T-helper 1 cell (primary cell): ENCODE data around the gene BHLHA9.
"Not testable (repeated sequence)": the region's sequence is repeated elsewhere in the genome, so short reads cannot be mapped to it uniquely, and the experiment has no call there.

Experiments used
- DNase-seq, 5 donors: peaks; one replicate each; pipeline ENCODE4 v3.0.0-alpha.2; 2012 to 2020
- total RNA-seq, 4 donors: gene quantifications; one replicate each; lab custom pipeline; 2026; lab: John Stamatoyannopoulos, UW

The BHLHA9 gene
- 0 reads per million in 4 donors for total RNA-seq

GRCh38 chr17:1270210-1271029, at the start of gene BHLHA9:
Gene BHLHA9 (plus strand): TSS chr17:1270444. CDS start chr17:1270564, 120 bp downstream.
- no peak for DNase-seq

DNA sequence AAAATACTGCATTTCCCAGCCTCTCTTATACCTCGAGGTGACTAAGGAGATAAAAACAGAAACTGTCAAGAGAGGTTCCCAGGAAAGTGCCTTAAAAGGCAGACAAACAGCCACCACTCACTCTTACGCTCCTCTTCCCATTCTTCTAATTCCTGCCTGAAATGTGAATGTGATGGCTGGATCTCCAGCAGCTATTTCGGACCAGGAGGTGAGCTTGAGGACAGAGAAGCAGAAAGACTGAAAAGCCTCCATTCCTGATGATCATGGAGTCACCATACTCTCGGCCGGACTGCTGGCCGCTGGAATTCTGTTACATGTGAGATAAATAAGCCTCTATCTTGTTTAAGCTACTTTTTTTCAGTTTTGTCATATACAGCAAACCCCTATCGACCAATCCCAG, 49.0 kb upstream of the BHLHA9 start:
- no peak for DNase-seq

GRCh38 chr17:1222321-1222720, 47.9 kb upstream of the BHLHA9 start:
- DNase-seq: no peak

- no peak for DNase-seq
These were observed 46.6 kb upstream of the BHLHA9 start for GRCh38 chr17:1223662-1224061.

DNA sequence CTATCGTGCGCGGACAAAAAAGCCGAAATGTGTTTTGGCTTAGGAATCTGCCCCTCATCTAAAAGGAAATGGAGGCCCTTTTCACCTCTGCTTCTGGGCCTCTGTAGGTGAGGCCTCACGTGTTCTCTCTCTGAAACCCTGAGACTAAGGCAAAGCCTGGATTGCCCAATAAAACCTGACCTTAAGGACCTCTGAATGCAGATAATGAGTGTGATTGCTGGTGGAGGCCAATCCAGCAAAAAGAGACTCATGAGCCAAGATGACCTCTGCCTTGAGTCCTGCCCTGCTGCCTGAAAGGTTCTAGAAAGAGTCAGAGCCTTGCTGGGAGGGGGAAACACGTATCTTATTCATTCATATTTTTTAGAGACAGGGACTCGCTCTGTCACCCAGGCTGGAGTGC, 45.9 kb upstream of the BHLHA9 start:
- DNase-seq: no peak

DNA sequence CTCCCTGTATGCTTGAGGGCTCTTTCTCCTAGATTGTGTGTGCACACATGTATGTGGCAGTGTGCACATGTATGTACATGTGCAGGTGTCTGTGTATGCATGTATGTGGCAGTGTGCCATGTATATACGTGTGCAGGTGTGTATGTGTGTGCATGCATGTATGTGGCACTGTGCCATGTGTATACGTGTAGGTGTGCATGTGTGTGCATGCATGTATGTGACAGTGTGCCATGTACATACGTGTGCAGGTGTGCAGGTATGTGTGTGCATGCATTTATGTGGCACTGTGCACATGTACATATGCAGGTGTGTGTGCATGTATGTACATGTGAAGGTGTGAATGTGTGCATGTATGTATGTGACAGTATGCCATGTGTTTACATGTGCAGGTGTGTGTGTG, 43.9 kb upstream of the BHLHA9 start:
- DNase-seq: no peak

DNA sequence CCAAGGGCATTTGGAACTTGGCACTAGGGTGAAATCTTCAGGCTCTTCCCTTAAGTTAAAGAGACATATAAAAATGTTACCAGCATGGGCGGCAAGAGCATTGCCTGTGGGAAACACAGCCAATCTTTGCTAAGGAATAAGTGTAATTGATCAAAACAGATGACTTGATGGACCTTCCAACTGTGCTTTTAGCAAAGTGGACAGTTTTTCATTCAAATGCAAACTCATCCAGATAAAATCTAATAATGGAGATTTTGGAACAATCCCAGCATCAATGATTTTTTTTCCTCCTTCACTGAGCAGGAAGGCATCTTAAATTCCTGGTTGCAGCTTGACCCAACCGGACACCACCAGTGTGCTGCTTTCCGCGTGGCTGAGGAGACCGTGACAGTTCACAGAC, 42.9 kb upstream of the BHLHA9 start:
- no peak for DNase-seq

DNA sequence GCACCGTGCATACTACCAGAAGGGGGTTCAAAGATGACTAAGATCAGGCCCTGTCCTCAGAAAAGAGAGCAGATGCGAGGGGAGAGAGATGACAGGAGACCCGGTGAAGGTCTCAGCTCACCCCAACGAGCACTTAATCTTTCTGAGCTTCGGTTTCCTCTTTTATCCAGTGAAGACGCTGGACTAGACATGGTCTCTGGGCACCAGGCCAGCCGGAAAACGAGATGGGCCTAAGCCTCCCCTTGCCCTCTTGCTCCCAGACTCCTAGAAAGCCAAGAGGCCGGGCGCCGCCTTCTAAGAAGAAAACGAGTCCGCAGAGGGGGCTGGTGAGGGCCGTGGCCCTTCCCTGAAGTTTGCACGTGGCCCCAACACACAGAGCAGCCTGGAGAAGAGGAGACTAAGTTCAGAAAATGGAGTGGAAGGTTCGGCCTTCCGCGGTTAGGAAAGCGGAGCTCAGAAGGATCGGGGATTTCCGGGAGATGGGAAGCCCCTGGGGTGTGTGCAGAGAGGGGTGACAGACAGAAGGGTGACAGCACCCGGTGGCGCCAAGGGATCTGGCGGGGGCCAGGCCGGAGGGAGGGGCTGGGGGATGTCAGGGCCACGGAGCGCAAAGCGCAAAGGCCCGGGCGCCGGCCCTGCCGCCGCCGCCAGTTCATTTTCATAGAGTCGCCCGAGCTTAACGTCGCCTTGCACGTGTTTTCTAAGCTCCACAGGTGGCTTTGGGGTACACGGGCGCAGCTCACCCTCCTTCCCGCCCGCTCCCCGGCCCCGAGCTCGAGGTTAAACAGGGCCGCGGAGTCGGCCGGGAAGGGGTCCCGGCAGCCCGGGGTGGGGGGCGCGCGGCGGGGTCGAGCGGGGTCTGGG, 42.1 kb upstream of the BHLHA9 start:
- DNase-seq: peak in 3 of 5 donors; percentile 13 to 21 (median 14)

DNA sequence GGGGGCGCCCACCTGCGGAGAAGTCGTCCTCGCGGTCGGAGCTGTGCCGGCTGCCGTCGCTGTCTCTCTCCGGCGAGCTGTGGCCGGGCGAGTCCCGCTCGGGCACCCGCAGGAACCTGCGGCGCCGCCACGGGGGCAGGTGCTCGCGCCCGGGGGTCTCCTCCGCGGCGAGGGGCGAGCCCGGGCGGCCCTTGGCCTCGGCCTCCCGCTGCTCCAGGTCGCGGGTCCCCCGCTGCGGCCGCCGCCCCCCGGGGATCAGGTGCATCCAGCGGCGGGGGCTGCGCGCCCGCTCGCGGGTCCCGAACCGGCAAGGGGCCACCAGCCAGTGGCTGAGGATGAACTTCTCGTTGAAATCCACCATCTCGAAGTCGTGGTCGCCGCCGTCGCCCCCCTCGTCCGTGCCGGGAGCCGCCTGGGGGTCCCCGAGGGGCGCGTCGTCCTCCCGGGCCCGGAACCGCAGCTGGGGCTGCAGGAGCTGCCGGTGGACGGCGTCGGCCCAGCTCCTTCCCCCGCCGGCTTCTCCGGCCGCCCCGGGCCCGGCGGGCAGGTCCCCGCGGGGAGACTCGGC, 41.4 kb upstream of the BHLHA9 start:
- no peak for DNase-seq

- DNase-seq: peak in 4 of 5 donors; percentile 12 to 25 (median 18)
These were observed 40.8 kb upstream of the BHLHA9 start for GRCh38 chr17:1229349-1229899.

GRCh38 chr17:1229900-1230501, 40.2 kb upstream of the BHLHA9 start:
- DNase-seq: no peak

GRCh38 chr17:1231456-1231855, 38.8 kb upstream of the BHLHA9 start:
- no peak for DNase-seq

DNA sequence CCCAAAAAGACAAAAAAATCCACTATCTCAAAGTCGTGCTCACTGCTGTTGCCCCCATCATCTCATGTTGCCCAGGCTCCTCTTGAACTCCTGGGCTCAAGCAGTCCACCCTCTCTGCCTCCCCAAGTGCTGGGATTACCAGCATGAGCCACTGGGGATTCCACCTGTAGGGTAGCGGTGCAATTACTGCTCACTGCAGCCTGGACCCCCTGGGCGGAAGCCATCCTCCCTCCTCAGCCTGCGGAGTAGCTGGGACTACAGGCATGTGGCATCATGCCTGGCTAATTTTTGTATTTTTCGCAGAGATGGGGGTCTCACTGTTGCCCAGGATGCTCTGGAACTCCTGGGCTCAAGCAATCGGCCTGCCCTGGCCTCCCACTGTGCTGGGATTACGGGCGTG, 37.9 kb upstream of the BHLHA9 start:
- DNase-seq: no peak

GRCh38 chr17:1232786-1233185, 37.5 kb upstream of the BHLHA9 start:
- DNase-seq: no peak

GRCh38 chr17:1234455-1234854, 35.8 kb upstream of the BHLHA9 start:
- DNase-seq: no peak

GRCh38 chr17:1237471-1237870, 32.8 kb upstream of the BHLHA9 start:
- DNase-seq: no peak

- DNase-seq: no peak
These were observed 31.0 kb upstream of the BHLHA9 start for GRCh38 chr17:1239210-1239609.

DNA sequence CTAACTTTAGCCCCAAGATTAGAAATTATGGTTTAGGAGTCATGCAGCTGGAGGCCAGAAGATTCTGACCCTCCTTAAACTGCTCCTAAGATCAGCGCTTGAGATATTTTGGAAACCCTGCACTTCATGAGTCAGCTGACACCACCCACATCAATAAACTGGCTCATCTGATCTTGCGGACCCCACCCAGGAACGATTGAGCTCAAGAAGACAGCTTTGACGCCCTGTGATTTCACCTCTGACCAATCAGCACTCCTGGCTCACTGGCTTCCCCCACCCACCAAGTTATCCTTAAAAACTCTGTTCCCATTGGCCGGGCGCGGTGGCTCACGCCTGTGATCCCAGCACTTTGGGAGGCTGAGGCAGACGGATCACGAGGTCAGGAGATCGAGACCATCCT, 29.8 kb upstream of the BHLHA9 start:
- DNase-seq: not testable (repeated sequence)

DNA sequence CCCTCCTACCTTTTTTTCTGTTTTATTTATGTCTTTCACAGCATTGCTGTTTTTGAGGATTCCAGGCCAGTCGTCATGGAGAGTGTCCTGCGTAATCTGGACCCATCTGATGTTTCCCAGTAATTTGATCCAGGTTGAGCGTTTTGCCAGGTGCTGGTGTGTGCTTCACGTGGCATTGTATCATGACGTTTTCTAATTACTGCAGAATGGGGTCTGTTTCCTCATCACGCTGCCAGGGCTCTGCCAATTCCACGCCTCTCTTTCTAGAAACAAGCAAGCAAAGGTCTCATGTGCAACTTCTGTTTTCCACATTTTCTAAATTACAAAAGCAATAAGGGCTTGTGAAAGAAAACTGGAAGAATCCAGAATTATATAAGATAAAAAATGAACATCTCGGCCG, 28.3 kb upstream of the BHLHA9 start:
- DNase-seq: no peak

GRCh38 chr17:1244606-1245012, 25.6 kb upstream of the BHLHA9 start:
- no peak for DNase-seq

- DNase-seq: no peak
These were observed 18.2 kb upstream of the BHLHA9 start for GRCh38 chr17:1251866-1252608.

DNA sequence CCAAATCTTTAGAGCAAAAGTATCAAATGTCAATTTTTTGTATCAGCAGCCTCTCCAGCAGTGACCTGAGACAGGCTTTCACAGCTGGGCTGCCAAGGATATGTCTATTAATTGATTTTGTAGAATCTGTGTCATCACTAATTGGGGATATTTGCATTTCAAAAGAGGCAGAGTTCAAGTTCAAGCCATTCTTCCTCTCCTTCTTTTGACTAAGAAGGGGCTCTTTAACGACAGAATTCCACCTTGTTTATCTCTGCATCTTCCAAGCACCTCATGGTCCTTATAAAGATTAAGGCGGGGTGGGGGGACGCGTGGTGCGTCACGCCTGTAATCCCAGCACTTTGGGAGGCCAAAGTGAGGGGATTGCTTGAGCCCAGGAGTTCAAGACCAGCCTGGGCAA, 15.2 kb upstream of the BHLHA9 start:
- no peak for DNase-seq
